Measurements from ENCODE around the gene ERCC6L. TPM values are rescaled to one million over a fixed set of nuclear protein-coding genes. Genes with fewer than 3 reads are reported as not detected.
A peak's percentile ranks its signal among the peaks of the same experiment; 100 is the strongest.
"Not testable (repeated sequence)": the region's sequence is repeated elsewhere in the genome, so short reads cannot be mapped to it uniquely, and the experiment has no call there.

ERCC6L gene
- total RNA-seq, 1 experiment from 2014 or later = 4.3 TPM

DNA sequence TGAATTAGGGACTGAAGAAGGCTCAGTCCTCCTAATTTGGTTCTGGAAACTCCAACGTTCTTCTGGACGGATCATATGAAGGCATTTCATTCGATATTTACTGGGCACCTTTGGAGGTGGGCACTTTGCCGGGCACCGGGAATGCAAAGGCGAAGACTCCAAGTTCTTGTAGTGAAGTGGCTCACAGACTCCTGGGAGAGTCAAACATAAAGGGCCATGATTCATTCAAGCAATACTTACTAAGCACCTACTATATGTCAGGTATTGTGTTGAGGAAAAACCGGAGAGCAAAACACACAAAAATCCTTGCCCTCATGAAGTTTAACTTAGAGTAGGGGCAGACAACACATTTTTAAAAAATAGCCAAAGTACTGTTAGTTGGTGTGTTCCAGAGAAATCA is 17.0 kb upstream of the ERCC6L start:
- DNase-seq = no peak
- H3K4me3 ChIP-seq = no peak overlapping the region
- H3K9me3 ChIP-seq = no peaks in the 10 kb centered on the region

GRCh38 chrX:72255445-72255844 is 16.6 kb upstream of the ERCC6L start:
- Histone ChIP-seq H3K4me3 (no peak overlapping the region), H3K36me3 (no peaks in the 10 kb centered on the region), H3K9me3 (no peaks in the 10 kb centered on the region), H3K27me3 (no peaks in the 10 kb centered on the region)
- DNase-seq = no peak

More for the DNA sequence above, 17.0 kb upstream of the ERCC6L start:
- Histone ChIP-seq H3K36me3 (no peaks in the 10 kb centered on the region), H3K27me3 (no peaks in the 10 kb centered on the region)

- H3K4me3 ChIP-seq = no peak overlapping the region
- H3K9me3 ChIP-seq = no peaks in the 10 kb centered on the region
- DNase-seq = no peak
- no peaks in the 10 kb centered on the region for H3K36me3 ChIP-seq
- H3K27me3 ChIP-seq = no peaks in the 10 kb centered on the region
Observed at GRCh38 chrX:72254816-72255215, 16.0 kb upstream of the ERCC6L start.

GRCh38 chrX:72253686-72254085 is 14.9 kb upstream of the ERCC6L start:
- no peaks in the 10 kb centered on the region for H3K27me3 ChIP-seq
- DNase-seq = no peak

DNA sequence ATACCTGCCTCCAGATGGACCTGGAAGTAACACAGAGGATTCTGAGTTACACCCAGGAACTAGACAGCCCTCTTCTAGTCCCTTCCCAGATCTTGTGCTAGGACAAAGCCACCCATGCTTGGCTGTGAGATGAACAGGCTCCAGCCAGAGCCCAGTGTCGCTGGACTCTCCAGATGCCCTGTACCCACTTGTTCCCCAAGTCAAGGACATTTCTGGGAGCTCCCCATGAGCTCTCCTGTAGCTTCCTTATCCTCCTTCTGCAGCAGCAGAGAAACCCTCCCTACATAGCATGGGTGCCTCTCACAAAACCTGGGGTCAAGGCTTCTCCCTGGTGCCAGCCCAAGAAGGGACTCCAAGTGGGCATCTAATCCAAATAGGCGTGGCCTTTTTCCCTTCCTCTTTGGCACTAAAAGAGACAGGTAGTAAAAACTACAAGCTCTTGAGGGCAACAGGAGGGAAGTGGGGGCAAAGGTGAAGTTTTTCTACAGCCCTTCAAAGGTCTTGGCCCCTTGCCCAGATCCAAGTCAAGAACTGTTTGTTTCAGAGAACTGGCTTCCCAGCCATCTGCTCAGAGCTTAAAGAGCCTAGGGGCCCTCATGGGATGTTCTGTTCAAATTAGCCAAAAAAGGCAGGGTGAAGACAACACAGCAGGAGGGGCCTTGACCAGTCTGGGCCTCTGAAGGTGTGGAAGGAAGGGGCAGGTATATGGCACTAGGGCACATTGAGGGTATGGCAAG is 8.5 kb upstream of the ERCC6L start:
- no peaks in the 10 kb centered on the region for H3K9me3 ChIP-seq
- no peak for DNase-seq
- H3K27me3 ChIP-seq = no peaks in the 10 kb centered on the region
- H3K4me3 ChIP-seq = no peak overlapping the region
- no peaks in the 10 kb centered on the region for H3K36me3 ChIP-seq

More at GRCh38 chrX:72253686-72254085, 14.9 kb upstream of the ERCC6L start:
- Histone ChIP-seq H3K4me3 (no peak overlapping the region), H3K36me3 (no peaks in the 10 kb centered on the region), H3K9me3 (no peaks in the 10 kb centered on the region)

GRCh38 chrX:72245461-72246089 is 6.7 kb upstream of the ERCC6L start:
- DNase-seq = peak; percentile 33
- Histone ChIP-seq H3K9me3 (no peaks in the 10 kb centered on the region), H3K4me3 (no peak overlapping the region), H3K27me3 (no peaks in the 10 kb centered on the region), H3K36me3 (no peaks in the 10 kb centered on the region)

GRCh38 chrX:72243472-72243871 is 4.6 kb upstream of the ERCC6L start:
- no peaks in the 10 kb centered on the region for H3K9me3 ChIP-seq
- no peaks in the 10 kb centered on the region for H3K36me3 ChIP-seq
- no peak for DNase-seq
- H3K4me3 ChIP-seq = no peak overlapping the region
- H3K27me3 ChIP-seq = no peaks in the 10 kb centered on the region

DNA sequence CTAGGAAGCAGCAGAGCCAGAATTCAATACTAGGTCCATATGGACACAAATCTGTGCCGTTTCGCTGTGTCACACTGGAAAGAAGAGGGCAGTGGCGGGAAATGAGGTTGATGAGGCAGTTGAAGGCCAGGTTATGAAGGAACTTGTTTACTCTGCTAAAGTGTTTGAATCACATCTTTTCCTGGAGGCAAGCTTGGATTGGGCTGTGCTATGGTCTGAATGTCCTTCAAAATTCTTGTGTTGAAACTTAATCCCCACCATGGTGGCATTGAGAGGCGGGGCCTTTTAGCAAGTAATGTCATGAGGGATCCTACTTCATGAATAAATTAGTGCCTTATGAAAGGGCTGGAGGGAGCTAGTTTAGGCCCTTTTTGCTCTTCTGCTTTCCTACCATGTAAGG is 2.1 kb upstream of the ERCC6L start:
- Histone ChIP-seq H3K4me3 (no peak overlapping the region), H3K9me3 (no peaks in the 10 kb centered on the region), H3K27me3 (no peaks in the 10 kb centered on the region), H3K36me3 (no peaks in the 10 kb centered on the region)
- DNase-seq = no peak

- no peaks in the 10 kb centered on the region for H3K36me3 ChIP-seq
- no peaks in the 10 kb centered on the region for H3K27me3 ChIP-seq
- H3K9me3 ChIP-seq = no peaks in the 10 kb centered on the region
- DNase-seq = no peak
- H3K4me3 ChIP-seq = peak overlapping the region; percentile 70
Observed at GRCh38 chrX:72238183-72238582, 644 bp downstream of the ERCC6L start.

- DNase-seq = no peak
- no peak overlapping the region for H3K4me3 ChIP-seq
Observed at GRCh38 chrX:72236841-72237240, 2.0 kb downstream of the ERCC6L start.

GRCh38 chrX:72230290-72230689 is 8.5 kb downstream of the ERCC6L start:
- Histone ChIP-seq H3K9me3 (no peaks in the 10 kb centered on the region), H3K4me3 (no peak overlapping the region), H3K36me3 (no peaks in the 10 kb centered on the region), H3K27me3 (no peaks in the 10 kb centered on the region)
- DNase-seq = no peak

More at GRCh38 chrX:72236841-72237240, 2.0 kb downstream of the ERCC6L start:
- no peaks in the 10 kb centered on the region for H3K27me3 ChIP-seq
- no peaks in the 10 kb centered on the region for H3K9me3 ChIP-seq
- H3K36me3 ChIP-seq = no peaks in the 10 kb centered on the region

- not testable (repeated sequence) for H3K9me3 ChIP-seq, H3K4me3 ChIP-seq, H3K36me3 ChIP-seq, H3K27me3 ChIP-seq, DNase-seq
Observed at GRCh38 chrX:72220375-72220774, 18.5 kb downstream of the ERCC6L start.

GRCh38 chrX:72216973-72217372 is 21.9 kb downstream of the ERCC6L start:
- Histone ChIP-seq H3K4me3 (no peak overlapping the region), H3K36me3 (no peaks in the 10 kb centered on the region), H3K27me3 (no peaks in the 10 kb centered on the region), H3K9me3 (no peaks in the 10 kb centered on the region)
- DNase-seq = no peak

- no peak for DNase-seq
- Histone ChIP-seq H3K36me3 (peaks cover 17% of the 10 kb centered on the region), H3K27me3 (no peaks in the 10 kb centered on the region), H3K4me3 (no peak overlapping the region), H3K9me3 (no peaks in the 10 kb centered on the region)
Observed at GRCh38 chrX:72208126-72208800, 30.6 kb downstream of the ERCC6L start.

DNA sequence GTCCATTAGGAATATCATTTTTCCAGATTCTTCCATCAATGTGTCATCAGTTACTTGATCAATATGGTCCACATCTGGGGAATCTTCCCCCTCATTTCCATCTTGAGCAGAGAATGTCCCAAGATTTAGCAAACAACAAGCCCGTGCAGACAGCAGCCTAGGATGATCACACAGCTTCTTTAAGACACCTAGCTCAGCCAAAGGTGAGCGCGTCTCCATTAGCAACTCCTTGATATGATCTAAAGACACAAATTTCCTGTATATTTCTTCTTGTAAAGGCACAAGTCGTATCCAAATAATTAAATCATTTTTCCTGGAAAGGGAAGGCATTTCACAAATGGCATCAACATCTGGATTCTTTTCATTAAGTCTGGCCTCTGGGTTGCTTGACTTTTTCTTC is 31.5 kb downstream of the ERCC6L start:
- Histone ChIP-seq H3K36me3 (peaks cover 18% of the 10 kb centered on the region), H3K4me3 (no peak overlapping the region), H3K9me3 (no peaks in the 10 kb centered on the region), H3K27me3 (no peaks in the 10 kb centered on the region)
- DNase-seq = no peak

DNA sequence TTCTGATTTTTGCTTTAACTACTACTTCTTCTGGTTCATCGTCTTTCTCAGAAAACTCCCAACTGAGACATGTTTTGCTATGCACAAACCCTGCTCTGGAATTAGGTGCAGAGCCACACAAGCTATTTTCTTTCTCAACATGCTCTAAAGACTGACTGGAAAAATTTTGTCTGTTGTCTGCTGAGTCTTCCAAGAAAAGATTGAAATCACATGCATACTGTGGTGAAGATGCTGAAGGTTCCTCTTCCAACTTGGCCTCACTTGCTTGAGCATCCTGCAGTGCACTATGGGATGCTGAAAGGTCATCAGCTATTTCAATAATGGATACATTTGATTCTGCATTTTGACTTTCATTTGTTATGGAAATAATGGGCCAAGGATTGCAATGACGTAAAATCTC is 33.1 kb downstream of the ERCC6L start:
- no peak for DNase-seq

GRCh38 chrX:72203421-72203820 is 35.4 kb downstream of the ERCC6L start:
- H3K9me3 ChIP-seq = no peaks in the 10 kb centered on the region
- DNase-seq = no peak
- no peak overlapping the region for H3K4me3 ChIP-seq

More for the DNA sequence above, 33.1 kb downstream of the ERCC6L start:
- H3K27me3 ChIP-seq = no peaks in the 10 kb centered on the region
- H3K36me3 ChIP-seq = peaks cover 20% of the 10 kb centered on the region
- H3K9me3 ChIP-seq = no peaks in the 10 kb centered on the region
- H3K4me3 ChIP-seq = no peak overlapping the region

More at GRCh38 chrX:72203421-72203820, 35.4 kb downstream of the ERCC6L start:
- Histone ChIP-seq H3K27me3 (no peaks in the 10 kb centered on the region), H3K36me3 (peaks cover 20% of the 10 kb centered on the region)

All from MG63 (cell line).